HG03196 (cell line): Measurements from ENCODE around the gene DAB1.

Experiments
- ATAC-seq: cut with Tn5 transposase; IDR thresholded peaks from one replicate; pipeline ENCODE4 v1.9.1; 2021; ENCODE audit not compliant: unreplicated experiment

The DAB1 gene

DNA sequence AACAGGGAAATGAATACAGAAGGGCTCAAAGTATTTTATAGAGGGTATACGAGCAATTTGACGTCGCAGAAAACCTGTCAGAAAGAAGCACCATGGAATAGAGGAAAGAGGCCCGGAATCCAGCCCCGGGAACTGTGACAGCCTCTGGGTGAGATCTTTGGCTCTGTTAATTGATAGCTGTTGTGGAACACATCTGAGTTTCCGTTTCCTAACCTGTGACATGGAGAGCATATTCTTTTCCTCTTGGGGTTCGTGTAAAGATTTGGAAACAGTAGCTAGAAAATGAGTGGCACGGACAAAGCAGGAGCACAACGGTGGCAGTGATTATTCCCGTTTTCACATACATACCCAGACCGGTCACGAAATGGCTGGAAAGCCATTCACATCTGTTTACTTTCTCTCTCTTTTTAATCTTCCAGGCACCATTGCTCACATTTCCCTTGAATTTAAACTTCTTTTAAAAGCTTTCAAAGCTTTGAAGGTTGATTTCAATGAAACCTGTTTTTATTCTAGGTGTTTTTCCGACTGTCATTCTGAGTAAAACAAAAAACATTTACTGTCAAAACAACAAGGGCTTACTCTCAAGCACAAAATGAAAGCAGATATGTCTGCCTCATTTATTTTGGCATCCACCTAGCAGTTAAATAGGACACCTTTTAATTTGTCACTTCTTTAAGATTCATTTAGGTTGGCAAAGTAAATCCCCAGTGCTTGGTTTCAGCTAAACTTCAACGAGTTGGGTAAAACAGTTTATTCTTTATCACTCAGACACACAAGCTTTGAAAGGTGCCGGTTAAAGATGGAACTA is 431.3 kb downstream of the DAB1 start:
- ATAC-seq = no peak

DNA sequence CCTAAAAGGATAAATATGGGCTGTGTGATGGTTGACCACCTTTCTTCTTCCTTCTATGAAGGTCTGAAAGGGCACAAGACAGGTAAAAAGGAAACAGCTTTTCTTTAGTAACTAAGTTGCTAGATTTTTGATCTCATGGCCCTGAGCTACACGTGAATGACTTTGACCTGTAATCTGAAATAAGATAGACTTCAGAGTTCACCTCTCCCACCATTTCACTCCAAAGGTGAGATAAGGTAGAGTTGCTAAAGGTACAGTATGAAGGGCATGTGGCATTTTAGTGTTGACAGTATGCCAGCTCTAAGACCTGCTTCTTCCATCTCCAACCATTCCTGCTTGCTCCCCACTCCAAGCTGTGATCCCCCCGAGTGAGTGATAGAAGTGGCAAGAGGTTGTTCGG is 432.3 kb downstream of the DAB1 start:
- ATAC-seq = no peak

DNA sequence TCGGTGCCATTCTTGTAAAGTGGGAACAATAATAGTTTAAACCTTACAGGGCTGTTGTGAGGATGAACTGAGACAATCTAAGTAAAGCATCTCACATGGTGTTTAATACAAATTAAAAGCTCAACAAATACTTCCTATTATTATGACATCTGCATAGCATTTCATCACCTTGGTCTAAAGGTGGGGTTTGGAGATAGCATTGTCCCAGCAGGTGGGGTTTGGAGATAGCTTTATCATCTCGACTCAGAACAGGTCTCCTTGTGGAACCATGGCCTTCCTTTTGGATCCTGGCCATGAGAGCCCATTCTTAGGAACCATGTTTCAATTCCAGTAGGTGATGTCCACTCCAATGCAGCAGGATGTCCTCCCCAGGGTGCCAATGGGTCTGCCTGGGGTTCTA is 437.5 kb downstream of the DAB1 start:
- no peak for ATAC-seq

DNA sequence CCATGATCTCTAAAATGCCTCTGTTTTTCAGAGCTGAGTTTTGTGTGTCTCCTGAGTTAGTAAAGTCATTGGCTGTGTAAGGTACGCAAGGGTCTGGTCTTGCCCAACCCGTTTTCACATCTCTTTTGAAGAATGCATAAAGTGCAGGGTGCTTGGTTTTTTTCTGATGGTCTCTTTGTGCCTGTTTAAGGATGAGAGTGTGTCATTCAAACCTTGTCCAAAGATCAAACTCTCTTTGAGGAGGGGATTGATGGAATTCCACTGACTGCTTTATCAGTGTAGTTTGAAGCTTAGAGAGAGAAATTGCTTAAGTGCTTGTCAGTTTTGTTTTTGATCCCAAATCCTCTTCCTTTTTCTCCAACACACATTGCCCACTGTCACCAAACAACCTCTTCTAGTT is 438.0 kb downstream of the DAB1 start:
- ATAC-seq = no peak

DNA sequence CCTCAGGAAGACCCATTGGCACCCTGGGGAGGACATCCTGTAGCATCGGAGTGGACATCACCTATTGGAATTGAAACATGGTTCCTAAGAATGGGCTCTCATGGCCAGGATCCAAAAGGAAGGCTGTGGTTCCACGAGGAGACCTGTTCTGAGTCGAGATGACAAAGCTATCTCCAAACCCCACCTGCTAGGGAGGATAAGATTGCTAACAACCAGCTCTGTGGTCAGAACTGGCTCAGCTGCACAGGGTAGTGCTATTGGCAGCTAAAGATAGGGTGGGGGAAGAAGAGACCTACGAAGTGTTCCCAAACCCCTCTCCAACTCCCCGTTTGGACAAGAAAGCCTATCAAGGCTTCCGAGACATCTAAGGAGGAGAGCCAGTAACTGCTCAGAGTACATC is 440.4 kb downstream of the DAB1 start:
- ATAC-seq = no peak

DNA sequence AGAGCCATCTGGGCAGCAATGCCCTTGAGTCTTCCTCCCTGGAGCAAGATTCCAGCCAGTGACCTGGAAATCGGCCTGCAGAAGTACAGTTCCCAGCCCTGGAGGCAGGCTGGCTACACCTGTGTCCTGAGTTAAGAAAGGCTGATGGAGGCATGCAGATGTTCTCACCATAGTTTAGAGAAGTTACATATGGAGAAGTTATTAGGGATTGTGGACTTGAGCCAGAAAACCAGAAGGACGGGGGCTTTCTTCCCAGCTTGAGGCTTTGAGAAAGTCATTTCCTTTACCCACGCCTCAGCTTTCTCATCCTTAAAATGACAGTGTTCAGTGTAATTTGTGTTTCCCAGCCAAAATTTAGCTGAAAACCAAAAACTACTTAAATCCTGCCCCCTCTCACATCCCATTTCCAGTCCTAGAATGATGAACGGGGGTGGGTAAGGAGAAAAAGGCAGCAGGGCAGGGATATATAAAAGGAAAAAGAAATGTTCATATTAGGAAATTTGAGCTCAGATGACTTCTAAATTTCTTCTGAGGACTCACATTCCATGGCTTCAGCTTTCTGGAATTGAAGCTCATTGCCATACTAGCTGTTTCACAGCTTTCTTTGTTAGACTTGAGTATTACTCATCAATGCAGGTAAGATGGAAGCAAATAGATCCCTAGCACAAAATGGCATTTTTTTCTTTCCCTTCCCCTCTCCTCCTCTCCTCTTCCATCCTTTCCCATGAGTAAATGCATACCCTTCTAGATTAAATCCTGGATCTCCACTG is 443.7 kb downstream of the DAB1 start:
- ATAC-seq = no peak

DNA sequence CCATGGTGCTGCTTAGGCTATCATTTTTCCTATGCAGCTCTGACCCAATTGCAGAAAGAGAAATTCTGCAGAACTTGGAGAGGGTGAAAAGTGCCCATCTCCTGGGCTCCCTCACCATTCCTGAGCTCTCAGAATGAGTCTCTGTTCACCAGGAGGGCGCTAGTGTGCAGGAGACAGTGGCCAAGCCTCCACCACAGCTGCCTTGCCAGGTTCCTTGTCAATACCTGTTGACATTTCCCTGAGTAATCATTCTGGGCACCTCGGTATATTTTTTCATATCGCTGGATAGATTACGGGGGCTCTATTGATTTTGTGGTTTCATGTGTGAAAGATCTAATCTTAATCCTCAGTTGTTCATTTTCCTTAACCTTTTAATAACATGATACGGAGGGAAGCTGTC is 445.0 kb downstream of the DAB1 start:
- ATAC-seq = no peak

DNA sequence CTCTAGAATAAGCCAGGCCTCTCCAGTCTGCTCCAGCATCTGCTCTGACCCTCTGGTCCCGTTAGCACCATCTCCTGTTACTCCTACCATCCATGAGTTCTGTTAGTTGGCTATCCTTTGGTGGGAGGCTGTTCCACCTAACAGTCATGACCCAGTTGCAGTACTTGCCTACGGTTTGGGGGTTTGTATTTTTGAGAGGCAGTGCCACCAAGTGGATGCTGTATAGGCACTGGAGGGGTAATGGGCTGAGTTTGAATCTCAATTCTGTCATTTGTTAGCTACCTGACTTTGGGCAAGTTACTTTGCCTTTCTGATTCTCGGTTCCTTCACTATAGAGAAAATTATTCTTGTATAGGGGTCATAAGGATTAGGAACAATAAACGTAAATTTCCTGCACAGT is 445.9 kb downstream of the DAB1 start:
- no peak for ATAC-seq

DNA sequence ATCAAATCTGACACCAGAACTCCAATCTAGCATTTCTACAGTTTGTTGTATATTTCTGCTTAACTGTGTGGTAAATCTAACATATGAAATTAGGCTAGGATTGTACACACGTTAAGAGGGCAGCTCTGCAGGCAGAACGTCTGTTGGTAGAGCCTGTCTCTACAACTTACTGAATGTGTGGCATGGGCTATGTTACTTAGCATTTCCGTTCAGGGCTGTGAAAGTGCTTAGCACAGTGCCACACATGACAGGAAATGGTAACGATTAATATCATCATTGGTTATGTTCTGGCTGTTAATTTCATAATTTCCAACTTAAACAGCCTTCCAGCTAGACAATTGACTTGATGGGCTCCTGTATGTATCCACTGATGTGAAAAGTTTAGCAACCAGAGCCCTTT is 448.4 kb downstream of the DAB1 start:
- ATAC-seq = no peak

DNA sequence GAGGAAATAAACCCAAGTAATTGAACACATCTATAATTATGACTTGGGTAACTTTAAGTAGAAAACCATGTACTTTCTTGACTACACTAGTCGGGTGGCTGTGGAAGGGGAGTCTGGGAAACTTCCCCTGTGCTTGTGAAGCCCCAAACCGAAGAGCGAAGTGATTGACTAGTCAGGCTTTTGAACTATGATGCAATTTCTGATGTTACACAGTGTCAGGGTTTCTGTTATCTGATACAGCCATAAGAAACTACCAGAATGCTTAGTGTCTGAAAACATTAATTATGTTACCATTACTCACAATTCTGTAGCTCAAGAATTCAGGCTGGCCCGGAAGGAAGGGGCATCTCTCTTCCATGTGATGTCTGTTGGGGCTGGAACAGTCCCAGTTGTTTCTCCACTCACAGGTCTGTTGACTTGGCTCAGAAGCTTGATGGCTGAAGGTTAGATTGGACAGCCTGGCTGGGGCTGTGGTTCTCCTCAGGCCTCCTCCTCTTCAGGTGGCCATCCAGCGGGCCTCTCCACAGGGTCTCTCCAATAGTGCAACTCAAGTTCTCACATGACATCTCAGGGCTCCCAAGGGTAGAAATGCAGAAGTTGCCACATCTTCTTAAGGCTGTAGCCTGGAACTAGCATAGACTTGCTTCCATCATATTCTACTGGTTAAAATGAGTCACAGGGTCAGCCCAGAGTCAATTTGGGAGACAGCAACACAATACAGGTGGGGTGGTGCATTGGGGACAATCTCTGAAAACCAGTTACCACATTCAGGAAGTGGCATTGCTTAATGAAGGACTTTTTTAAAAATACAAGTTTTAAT is 449.7 kb downstream of the DAB1 start:
- no peak for ATAC-seq

DNA sequence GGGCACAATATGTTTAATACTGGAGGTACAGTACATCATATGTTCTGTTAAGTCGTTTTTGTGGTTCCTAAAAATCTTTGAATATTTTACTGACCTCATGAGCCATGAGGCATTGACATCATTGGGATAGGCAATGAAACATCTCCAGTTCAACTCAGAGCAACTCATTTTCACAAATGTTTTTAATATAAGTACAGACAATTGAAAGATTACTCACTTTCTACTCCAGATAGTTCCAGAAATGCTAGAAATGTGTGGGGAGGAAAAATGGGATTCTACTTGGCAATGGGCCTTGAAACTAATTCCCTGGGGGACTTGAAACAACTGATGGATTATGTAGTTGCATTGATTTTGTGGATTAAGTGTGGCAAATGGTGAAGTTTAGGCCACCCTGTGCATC is 450.9 kb downstream of the DAB1 start:
- ATAC-seq = no peak

DNA sequence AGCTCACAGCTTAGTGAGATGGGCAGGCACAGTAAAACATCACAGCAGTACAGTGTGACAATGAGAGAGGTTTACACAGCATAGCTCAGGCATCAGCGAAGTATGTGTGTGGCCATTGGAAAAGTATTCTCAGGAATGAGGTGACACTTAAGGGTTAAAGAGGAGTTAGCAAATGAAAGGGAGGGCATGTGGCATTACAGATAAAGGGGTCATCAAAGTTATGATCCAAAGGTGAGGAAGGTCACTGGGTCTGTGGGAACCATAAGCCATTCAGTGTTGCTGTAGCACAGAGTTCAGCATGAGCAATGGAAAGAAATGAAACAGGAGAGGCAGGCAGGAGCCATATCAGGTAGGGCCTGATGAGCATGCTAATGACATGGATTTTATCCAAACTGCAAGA is 453.6 kb downstream of the DAB1 start:
- no peak for ATAC-seq

DNA sequence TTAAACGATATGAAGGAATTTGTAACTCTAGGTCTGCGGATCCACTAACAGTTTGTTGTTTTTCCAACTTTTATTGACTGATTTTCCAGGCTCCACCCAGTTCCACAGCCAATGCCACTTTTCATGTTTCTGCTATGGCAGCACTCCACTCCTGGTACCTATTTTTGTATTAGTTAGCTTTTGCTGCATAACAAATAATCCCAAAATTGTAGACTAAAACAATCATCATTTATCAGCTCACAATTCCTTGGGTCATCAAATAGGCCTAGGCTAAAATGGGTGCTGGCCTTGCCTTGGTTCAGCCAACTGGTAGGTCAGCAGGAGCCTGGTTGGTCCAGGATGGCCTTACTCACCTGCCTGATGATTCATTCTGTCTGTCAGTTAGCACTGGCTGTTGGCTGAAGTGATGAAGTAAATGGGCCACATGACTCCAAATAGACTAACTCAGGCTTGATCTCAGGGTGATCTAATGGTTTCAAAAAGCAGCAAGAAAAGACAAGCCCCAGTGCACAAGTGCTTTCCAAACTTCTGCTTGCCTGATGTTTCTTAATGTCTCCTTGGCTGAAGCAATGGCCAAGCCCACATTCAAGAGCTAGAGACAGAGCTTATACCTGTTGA is 454.9 kb downstream of the DAB1 start:
- no peak for ATAC-seq

DNA sequence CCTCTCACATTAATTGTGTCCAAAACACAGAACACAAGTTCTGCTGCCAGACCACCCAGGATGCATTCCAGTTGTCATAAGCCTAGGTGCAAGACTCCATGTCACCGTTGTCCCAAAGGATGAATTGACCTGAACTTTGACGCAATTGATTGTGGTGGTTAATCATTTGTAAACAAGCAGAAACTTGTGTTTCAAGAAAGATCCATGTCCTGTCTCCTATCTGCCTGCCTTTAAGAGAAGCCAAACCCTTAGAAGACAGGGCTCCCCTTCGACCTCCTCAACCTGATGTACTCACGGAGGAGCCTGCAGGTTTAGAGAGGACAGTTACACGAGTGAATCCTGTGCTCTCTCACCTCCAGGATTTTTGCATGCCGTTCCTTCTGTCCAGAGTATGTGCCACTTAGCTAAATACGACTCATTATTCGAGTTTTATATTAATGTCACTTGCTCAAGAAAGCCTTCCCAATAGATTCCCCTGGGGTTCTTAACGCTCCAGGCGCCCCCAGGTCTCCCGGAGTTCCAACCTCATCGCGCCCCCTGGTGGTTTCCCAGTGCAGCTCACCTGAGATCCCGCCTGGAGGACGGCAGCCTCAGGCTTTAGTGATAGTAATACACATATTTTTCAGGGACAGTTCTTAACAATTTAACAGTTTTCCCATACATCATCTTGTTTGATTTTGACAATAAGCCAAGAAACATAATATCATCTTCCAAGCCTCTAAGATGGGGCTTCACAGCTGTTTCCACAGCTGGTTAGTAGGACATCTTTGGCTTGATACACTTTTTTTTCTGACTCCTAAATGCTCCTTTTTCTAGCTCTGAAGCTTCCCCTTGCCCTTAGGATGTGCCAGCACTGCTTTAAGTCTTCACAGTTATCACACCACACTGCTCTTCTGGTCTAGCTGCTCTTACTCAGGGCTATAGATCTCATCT is 455.7 kb downstream of the DAB1 start:
- ATAC-seq = no peak

DNA sequence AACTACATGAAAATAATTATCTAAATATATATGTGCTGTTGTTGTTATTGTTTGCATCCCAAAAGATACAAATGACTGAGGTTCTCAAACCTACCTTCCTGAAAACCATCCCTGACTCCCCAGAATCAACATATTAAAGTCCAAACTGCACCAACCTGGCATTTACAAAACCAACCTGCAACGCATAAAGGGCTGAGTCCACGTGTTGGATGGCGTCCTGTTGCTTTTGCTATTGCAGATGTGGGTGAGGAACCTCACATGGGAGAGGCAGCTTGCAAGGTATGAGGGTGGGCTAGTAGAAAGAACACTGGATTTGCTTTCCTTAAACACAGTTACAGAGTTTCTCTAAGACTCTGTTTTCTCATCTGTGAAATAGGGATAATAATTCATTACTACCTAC is 456.5 kb downstream of the DAB1 start:
- no peak for ATAC-seq

DNA sequence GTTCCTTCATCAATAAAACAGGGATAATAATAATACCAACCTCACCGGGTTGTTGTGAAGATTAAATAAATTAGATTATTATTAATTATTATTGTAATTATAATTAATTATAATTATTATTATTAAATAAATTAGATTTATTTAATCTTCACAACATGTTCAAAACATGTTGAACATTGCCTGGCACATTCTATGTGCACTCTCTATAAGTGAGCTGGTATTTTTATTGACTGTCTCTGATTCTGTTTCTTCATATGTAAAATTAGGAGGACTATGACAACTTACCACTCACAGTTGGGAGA is 457.2 kb downstream of the DAB1 start:
- ATAC-seq = no peak

DNA sequence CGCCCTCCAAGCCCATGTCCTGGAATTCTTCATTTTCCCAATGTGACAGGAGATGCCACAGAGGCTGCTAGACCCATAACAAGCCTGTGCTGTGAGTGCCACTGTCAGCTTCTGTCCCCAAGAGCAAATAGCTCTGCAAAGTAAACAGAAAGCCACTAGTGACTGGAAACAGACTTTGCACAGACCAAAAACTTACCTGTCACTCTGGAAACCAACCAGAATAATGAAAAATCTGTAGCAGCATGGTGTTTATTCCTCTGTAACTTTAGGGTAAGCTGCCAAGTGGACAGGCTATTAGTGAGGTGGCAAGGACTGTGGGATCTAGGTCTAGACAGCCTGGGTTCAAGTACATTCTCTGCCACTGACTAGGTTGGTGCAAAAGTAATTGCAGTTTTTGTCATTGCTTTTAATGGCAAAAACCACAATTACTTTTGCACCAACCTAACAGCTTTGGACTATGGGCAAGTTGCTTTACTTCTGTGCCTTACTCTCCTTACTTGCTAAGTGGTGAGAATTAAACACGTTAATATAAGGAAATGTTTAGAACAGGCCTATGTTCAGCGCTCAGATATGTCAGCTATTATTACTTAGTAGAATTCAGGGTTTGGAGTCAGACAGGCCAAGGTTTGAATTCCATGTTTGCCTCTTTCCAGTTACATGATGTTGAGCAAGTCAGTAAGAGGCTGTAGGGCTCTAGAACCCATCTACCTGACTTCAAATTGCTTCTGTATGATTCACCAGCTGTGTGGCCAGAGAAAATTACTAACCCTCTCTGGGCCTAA is 457.8 kb downstream of the DAB1 start, which contains the start of gene C8B:
Gene C8B, minus strand, starts transcription at position 100 of the 782 bp plus-strand sequence. Its CDS starts 67 bp downstream, at position 33.
- ATAC-seq = no peak

DNA sequence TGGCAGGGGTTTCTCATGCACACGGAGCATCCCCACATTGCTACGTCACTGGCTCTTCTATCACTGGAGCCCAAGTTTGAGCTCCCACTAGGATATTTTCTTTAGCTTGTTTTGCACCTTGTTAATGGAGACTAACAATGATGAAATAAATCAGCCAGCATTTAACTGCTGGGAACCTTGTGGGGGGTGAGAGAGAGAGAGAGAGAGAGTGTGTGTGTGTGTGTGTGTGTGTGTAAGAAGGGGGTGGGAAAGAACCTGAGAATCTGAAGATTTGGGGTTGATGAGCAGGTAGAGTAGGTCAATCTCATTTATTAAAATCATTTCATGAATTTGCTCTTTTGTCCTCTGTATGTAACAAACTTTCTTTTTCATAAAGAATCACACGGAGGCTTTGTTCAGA is 458.7 kb downstream of the DAB1 start:
- ATAC-seq = no peak

DNA sequence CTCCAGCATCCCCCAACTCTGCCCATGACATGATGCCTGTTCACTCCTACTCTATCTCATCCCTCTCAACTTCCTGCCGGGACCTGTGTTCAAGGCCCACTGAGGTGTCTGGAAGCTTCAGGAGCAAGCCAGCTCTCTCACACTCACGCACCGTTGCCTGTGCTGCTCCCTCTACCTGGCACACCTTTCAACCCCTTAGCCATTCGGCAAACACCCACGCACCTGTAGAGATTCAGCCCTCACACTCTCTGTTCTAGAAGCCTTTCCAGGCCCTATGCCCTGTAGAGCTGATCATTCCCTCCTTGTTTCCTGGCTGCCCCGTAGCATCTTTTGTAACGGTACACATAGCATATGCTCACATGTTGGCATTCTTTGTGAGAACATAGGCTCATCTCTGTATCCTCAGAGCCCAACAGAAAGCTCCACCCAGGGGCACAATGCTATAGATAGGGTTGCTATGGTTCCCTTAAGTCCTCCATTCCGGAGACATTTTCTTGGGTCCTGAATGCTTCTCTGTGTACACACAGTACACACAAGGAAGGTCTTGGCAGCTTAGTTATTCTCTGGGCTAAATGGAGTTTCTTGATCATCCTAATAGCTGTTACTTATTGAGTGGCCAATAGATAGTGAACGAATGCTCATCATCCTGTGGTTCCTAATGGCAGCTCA is 459.4 kb downstream of the DAB1 start:
- ATAC-seq = no peak
